OCI-LY1 (cell line): Measurements from ENCODE around the gene TERT.
A peak's percentile ranks its signal among the peaks of the same experiment; 100 is the strongest.

Experiments
- H2AFZ ChIP-seq: fragments of 200-600 bp; sonication (generic), shearing (Covaris generic); 2 replicates; pipeline ENCODE4 v1.6.0; 2014; ENCODE audit warnings: antibody characterized with exemption, mild to moderate bottlenecking, low read length
- H3F3A ChIP-seq: fragments of 200-600 bp; sonication (generic), shearing (Covaris generic); 2 replicates; pipeline ENCODE4 v1.6.0; 2014; ENCODE audit warnings: mild to moderate bottlenecking, antibody characterized with exemption, low read length, moderate library complexity; ENCODE audit not compliant: insufficient read depth
- H3K27ac ChIP-seq: fragments of 200-600 bp; sonication (generic); 2 replicates; pipeline ENCODE4 v1.5.1; 2014; ENCODE audit warnings: low read length, mixed run types, mild to moderate bottlenecking, low read depth; ENCODE audit not compliant: poor library complexity, severe bottlenecking
- H3K27me3 ChIP-seq: fragments of 200-600 bp; sonication (generic); 2 replicates; pipeline ENCODE4 v1.6.0; 2014; ENCODE audit warnings: antibody characterized with exemption, mild to moderate bottlenecking, low read length, moderate library complexity; ENCODE audit not compliant: insufficient read depth
- H3K36me3 ChIP-seq: fragments of 200-600 bp; sonication (generic); 2 replicates; pipeline ENCODE4 v1.6.1; 2014; ENCODE audit warnings: mild to moderate bottlenecking, antibody characterized with exemption, low read length, moderate library complexity, mixed read lengths; ENCODE audit not compliant: insufficient read depth
- H3K4me1 ChIP-seq: fragments of 200-600 bp; sonication (generic); 2 replicates; pipeline ENCODE4 v1.5.1; 2014; ENCODE audit warnings: mild to moderate bottlenecking, low read length, moderate library complexity; ENCODE audit not compliant: insufficient read depth, severe bottlenecking
- H3K4me2 ChIP-seq: fragments of 200-600 bp; sonication (generic), shearing (Covaris generic); 2 replicates; pipeline ENCODE4 v1.6.1; 2014; ENCODE audit warnings: low read length
- H3K4me3 ChIP-seq: fragments of 200-600 bp; sonication (generic); 2 replicates; pipeline ENCODE4 v1.5.1; 2014; ENCODE audit warnings: low read length, low read depth, mild to moderate bottlenecking, mixed read lengths; ENCODE audit not compliant: poor library complexity, severe bottlenecking
- H3K79me2 ChIP-seq: fragments of 200-600 bp; shearing (Covaris generic); 2 replicates; pipeline ENCODE4 v1.6.1; 2016; ENCODE audit warnings: mixed run types, low read length, mixed read lengths; ENCODE audit not compliant: insufficient read depth
- H3K9ac ChIP-seq: fragments of 200-600 bp; sonication (generic), shearing (Covaris generic); 2 replicates; pipeline ENCODE4 v1.6.1; 2014; ENCODE audit warnings: mild to moderate bottlenecking, low read length, mixed read lengths
- H3K9me2 ChIP-seq: fragments of 200-600 bp; sonication (generic), shearing (Covaris generic); 2 replicates; pipeline ENCODE4 v1.6.1; 2014; ENCODE audit warnings: low read depth, mild to moderate bottlenecking, low read length, mixed read lengths
- H3K9me3 ChIP-seq: fragments of 200-600 bp; shearing (Covaris generic); 2 replicates; pipeline ENCODE4 v1.6.1; 2014; ENCODE audit warnings: low read length, mixed read lengths
- H4K20me1 ChIP-seq: fragments of 200-600 bp; sonication (generic), shearing (Covaris generic); 2 replicates; pipeline ENCODE4 v1.6.0; 2016; ENCODE audit warnings: mild to moderate bottlenecking, low read length; ENCODE audit not compliant: insufficient read depth
- CTCF ChIP-seq: fragments of 200-600 bp; sonication (generic), shearing (Covaris generic); IDR thresholded peaks from 2 replicates; pipeline ENCODE4 v1.5.1; 2017; ENCODE audit warnings: mild to moderate bottlenecking, antibody characterized with exemption, low read length, moderate library complexity, mixed read lengths
- EZH2 ChIP-seq: fragments of 200-600 bp; sonication (generic), shearing (Covaris generic); IDR thresholded peaks from 2 replicates; pipeline ENCODE4 v1.8.0; 2017; ENCODE audit warnings: borderline replicate concordance, mixed run types, mild to moderate bottlenecking, antibody characterized with exemption, low read length, moderate library complexity, mixed read lengths

Gene TERT

GRCh38 chr5:1316588-1317340, 21.9 kb upstream of the TERT start:
- no peak overlapping the region for H2AFZ ChIP-seq
- H3K4me2 ChIP-seq: peak overlapping the region; percentile 79
- H3K9ac ChIP-seq: peak overlapping the region; percentile 62
- peaks cover 61% of the 10 kb centered on the region for H3K4me1 ChIP-seq
- TF ChIP-seq CTCF (no peak), EZH2 (no peak)
- H3K27me3 ChIP-seq: no peaks in the 10 kb centered on the region
- no peaks in the 10 kb centered on the region for H3K9me2 ChIP-seq
- no peaks in the 10 kb centered on the region for H4K20me1 ChIP-seq
- H3K9me3 ChIP-seq: no peaks in the 10 kb centered on the region; the same call in 1 of the 2 replicates
- peaks cover 18% of the 10 kb centered on the region for H3F3A ChIP-seq
- peak overlapping the region; percentile 54 for H3K4me3 ChIP-seq
- no peaks in the 10 kb centered on the region for H3K79me2 ChIP-seq
- peaks cover 46% of the 10 kb centered on the region for H3K36me3 ChIP-seq
- peak overlapping the region; percentile 100 for H3K27ac ChIP-seq

- H3K4me1 ChIP-seq: peaks cover 61% of the 10 kb centered on the region
- peaks cover 18% of the 10 kb centered on the region for H3F3A ChIP-seq
- TF ChIP-seq CTCF: no peak
- TF ChIP-seq EZH2: no peak
- no peak overlapping the region for H2AFZ ChIP-seq
- peak overlapping the region; percentile 81 for H3K9ac ChIP-seq
- H3K27ac ChIP-seq: peak overlapping the region; percentile 100
- no peaks in the 10 kb centered on the region for H3K79me2 ChIP-seq
- H4K20me1 ChIP-seq: no peaks in the 10 kb centered on the region
- peak overlapping the region; percentile 54 for H3K4me3 ChIP-seq
- no peaks in the 10 kb centered on the region for H3K9me2 ChIP-seq
- H3K9me3 ChIP-seq: peaks cover 6% of the 10 kb centered on the region; the same call in 1 of the 2 replicates
- H3K27me3 ChIP-seq: no peaks in the 10 kb centered on the region
- H3K4me2 ChIP-seq: peak overlapping the region; percentile 79
- peaks cover 38% of the 10 kb centered on the region for H3K36me3 ChIP-seq
These were observed 21.1 kb upstream of the TERT start for GRCh38 chr5:1315709-1316587.

GRCh38 chr5:1315018-1315708, 20.3 kb upstream of the TERT start:
- Histone ChIP-seq H3K4me3 (peak overlapping the region; percentile 54), H3K4me2 (peak overlapping the region; percentile 79), H3K79me2 (no peaks in the 10 kb centered on the region), H3K9me3 (peaks cover 14% of the 10 kb centered on the region; the same call in 1 of the 2 replicates), H3K36me3 (peaks cover 30% of the 10 kb centered on the region), H2AFZ (no peak overlapping the region), H3K9me2 (no peaks in the 10 kb centered on the region), H3K27me3 (no peaks in the 10 kb centered on the region), H3K27ac (peak overlapping the region; percentile 100), H4K20me1 (no peaks in the 10 kb centered on the region), H3K9ac (peak overlapping the region; percentile 81), H3K4me1 (peaks cover 61% of the 10 kb centered on the region), H3F3A (peaks cover 18% of the 10 kb centered on the region)
- TF ChIP-seq EZH2 (no peak), CTCF (no peak)
